Cardiac fibroblast (primary cell): ENCODE data around the gene LAMB2.

Source experiments
- DNase-seq, 2 donors: peaks; one replicate each; pipeline versions ENCODE4 v3.0.0 to v3.0.0-alpha.2; 2010; ENCODE audit warnings: low read depth in 2 of 2
- H3K4me3 ChIP-seq, 2 donors: replicated peaks in 1 of 2; 1 replicate in 1 of 2; 2 replicates in 1 of 2; pipeline ENCODE4 v1.5.1; 2011; ENCODE audit warnings: low read depth in 2 of 2, low read length in 2 of 2, mild to moderate bottlenecking in 2 of 2, moderate library complexity in 1 of 2
- TF ChIP-seq, protein P1 (sequence below): IDR thresholded peaks from one replicate; pipeline ENCODE4 v1.5.1; 2011; ENCODE audit warnings: low read depth, mild to moderate bottlenecking, low read length, inconsistent platforms

Gene LAMB2

DNA sequence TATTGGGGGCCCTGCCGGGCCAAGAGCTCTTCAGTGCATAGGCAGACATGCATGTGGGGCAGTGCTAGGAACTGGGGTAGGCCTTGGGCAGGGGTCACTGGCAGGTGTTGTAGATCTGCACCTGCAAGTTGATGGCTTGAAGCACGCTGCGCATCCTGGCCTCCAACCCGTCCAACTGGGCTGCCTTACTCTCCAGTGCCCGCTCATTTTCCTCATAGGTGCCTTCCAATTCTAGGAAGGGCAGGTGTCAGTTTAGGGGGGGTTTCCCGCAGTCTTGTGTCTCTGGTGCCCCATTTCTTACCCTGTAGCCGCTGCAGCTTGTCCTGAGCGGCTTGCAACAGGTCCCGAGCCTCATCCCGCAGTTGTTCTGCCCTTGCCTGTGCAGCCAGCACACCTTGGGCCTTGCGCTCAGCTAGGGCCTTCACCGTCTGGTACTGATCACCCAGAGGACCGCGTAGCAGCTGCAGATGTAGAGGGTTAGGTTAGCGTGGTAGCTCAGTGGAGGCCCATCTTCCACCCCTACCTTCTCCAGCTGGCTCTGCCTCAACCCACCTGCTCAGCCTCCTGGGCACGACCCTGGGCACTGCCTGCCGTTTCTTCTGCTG is 11.6 kb downstream of the LAMB2 start:
- H3K4me3 ChIP-seq: peak overlapping the region in 1 of 2 donors; percentile 97
- TF ChIP-seq, protein P1, sequence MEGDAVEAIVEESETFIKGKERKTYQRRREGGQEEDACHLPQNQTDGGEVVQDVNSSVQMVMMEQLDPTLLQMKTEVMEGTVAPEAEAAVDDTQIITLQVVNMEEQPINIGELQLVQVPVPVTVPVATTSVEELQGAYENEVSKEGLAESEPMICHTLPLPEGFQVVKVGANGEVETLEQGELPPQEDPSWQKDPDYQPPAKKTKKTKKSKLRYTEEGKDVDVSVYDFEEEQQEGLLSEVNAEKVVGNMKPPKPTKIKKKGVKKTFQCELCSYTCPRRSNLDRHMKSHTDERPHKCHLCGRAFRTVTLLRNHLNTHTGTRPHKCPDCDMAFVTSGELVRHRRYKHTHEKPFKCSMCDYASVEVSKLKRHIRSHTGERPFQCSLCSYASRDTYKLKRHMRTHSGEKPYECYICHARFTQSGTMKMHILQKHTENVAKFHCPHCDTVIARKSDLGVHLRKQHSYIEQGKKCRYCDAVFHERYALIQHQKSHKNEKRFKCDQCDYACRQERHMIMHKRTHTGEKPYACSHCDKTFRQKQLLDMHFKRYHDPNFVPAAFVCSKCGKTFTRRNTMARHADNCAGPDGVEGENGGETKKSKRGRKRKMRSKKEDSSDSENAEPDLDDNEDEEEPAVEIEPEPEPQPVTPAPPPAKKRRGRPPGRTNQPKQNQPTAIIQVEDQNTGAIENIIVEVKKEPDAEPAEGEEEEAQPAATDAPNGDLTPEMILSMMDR: no peak
- DNase-seq: no peak

DNA sequence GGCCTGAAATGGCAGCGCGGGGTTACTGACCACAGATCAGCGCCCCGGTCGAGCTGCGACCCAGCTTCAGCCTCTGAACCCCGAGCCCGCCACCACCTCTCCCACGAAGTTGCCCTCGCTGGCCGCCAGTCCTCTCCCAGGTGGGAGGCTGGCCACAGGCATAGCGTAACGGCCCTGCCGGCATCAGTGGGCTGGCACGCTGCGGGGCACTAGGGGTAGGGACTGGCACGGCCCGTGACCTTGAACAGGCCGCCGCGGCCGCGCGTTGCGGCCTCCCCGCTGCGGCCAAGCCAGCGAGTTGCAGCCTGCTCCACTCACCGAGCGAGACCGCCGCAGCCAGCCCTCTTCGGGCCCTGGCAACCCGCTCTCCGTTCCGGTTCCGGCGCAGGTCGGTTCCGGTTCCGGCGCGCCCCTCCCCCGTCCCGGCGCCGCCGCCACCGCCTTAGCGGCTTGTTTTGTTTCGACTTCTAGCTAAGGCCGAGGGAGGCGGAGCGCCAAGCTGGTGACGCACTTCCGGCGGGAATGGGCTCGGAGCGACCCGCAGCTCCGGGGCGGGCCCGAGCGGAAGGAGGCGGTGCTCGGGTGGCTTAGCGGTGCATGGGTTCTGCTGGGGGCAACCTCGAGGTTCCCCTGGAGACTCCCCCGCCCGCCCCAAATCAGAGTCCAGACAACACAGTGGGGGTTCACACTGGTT is 12.3 kb downstream of the LAMB2 start, which contains the start of gene USP19:
Gene USP19 (minus strand): TSS at position 386 of the 694 bp plus-strand sequence. CDS start 1,678 bp downstream, outside the sequence.
- peak; percentile 93 to 94 for DNase-seq
- H3K4me3 ChIP-seq: peak within 1 kb of the TSS; percentile 95 to 97
- TF ChIP-seq, protein P1: no peak

DNA sequence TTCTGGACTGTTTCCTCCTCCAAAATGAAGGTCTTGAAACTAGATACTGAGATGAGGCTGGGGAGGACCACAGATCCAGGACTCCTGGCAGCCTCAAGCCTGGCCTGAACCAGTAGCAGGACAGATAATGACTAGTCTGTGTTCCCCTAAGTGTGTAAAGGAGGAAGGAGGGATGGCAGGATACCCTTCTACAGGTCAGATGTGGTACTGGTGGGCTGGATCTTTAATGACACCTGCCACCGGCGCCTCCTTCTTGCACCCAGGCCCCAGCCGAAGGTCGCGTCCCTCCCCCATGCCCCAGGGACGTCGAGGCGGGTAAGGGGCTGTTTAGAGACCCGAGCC is 12.8 kb downstream of the LAMB2 start:
- TF ChIP-seq, protein P1: no peak
- peak overlapping the region; percentile 95 to 97 for H3K4me3 ChIP-seq
- DNase-seq: no peak

DNA sequence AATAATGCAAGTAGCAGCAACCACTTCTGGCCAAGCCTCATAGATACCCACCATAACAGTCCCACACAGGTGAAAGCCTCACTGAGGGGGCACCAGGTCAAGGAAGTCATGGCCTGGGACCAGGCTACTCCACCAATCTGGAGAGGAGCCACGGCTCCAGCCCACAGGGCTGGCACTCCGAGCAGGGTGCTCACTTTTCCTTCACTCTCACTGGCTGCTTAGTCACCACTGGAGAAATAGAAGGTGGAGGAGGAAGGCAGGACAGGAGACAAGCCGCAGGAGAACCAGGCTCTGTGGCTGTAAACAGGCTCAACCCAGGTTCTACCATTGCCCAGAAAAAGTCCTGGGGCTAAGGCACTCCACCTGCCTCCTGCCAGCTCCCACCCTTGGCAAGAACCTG is 13.4 kb downstream of the LAMB2 start:
- peak overlapping the region in 1 of 2 donors; percentile 97 for H3K4me3 ChIP-seq
- DNase-seq: peak; percentile 16 to 32
- TF ChIP-seq, protein P1: no peak

DNA sequence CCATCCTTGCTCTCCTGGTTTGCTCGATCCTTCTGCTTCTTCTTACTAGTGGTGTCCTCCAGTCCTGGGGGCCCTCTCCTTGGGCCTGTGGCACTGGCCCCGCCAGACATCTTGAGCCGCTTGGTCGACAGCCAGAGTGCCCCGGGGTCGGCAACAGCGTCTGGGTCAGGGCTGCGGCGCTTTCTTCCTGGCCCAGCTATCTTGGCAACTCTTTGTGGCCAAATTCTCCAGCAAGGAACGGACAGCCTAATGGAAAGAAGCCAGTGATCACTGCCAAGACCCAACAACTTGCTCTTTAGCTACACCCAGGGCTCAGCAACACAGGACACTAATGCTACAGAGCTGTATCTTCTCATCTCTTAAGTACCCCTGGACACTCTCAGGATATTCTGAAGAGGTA is 13.8 kb downstream of the LAMB2 start:
- peak in 1 of 2 donors; percentile 73 for DNase-seq
- TF ChIP-seq, protein P1: no peak
- H3K4me3 ChIP-seq: no peak overlapping the region

DNA sequence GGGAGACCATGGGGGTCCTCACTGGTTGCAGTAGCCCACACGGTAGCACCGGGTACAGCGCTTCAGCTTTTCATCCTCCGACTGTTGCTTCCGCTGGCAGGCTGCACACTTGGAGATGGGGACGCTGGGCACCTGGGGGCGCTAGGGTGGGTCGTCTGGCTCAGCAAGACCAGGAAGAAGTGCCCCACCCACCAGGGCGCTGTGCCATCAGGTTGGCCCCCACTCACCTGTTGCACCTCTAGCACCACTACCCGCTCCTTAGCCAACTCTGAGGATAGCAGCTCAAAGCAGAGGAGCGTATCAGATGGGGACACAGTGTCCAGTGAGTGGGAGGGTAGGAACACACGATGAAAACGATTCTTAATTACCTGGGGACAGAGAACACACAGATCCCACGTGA is 20.6 kb downstream of the LAMB2 start:
- no peak overlapping the region for H3K4me3 ChIP-seq
- DNase-seq: no peak
- TF ChIP-seq, protein P1: no peak
